ENCODE data around the gene RDH12.

- no peak for TF ChIP-seq POLR2AphosphoS5 (IDR thresholded peaks at IDR 0.05; ENCODE audit: low read depth)
- TF ChIP-seq CTCF (IDR thresholded peaks at IDR 0.05; ENCODE audit: insufficient read depth, low read length): no peak
These were observed 22.7 kb upstream of the RDH12 start for GRCh38 chr14:67679006-67679405.
